ENCODE data around the gene ACCSL.

Gene ACCSL

GRCh38 chr11:44101098-44101497 lies 53.3 kb downstream of the ACCSL start:
- no peak for DNase-seq

DNA sequence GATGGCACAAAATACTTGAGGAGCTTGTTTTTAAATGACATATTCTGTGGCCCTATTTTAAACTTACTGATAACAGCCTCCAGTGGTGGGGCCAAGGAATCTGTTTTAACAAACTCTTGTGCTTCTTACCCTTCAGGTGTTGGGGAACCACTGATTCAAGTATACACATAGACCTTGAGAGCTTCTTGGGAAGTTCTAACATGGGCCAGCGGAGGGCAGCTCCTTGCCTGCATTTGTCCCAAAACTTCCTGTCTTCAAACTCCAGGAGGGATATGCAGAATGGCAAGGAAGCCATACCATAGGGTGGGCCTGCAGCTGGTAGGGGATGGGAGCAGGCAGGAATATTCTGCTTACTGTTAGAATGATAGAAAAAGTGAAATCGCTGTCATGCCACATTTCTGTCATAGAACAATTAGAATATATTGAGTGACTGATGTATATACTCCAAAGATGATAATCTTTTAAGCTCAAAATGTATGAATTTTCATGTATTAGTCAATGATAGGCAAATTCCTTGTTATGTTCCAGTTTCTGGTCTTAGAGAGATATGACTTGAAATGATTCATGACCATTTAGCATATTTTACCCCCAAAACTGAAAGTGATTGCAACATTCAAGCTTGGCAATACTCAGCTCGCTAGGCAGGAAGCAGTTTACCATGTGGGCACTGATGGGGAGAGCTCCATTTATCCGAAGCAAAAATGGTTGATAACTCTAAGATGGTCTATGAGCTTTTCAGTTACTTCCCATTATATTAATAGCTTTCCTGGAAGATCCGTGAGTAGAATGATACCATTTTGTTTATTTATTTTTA lies 56.9 kb downstream of the ACCSL start:
- peak; percentile 56 to 82 (median 66) for DNase-seq

- no peak for DNase-seq
Observed at GRCh38 chr11:44108260-44108659, 60.5 kb downstream of the ACCSL start.
